SH-SY5Y (cell line): ENCODE data around the gene CEP85.

Experiments used
- GATA2 ChIP-seq: IDR thresholded peaks from 2 replicates; pipeline ENCODE4 v1.6.1; 2011; ENCODE audit warnings: mild to moderate bottlenecking, low read depth, low read length
- GATA3 ChIP-seq: IDR thresholded peaks from 2 replicates; pipeline ENCODE4 v1.6.1; 2011; ENCODE audit warnings: low read depth, mild to moderate bottlenecking, low read length, moderate library complexity

Gene CEP85

DNA sequence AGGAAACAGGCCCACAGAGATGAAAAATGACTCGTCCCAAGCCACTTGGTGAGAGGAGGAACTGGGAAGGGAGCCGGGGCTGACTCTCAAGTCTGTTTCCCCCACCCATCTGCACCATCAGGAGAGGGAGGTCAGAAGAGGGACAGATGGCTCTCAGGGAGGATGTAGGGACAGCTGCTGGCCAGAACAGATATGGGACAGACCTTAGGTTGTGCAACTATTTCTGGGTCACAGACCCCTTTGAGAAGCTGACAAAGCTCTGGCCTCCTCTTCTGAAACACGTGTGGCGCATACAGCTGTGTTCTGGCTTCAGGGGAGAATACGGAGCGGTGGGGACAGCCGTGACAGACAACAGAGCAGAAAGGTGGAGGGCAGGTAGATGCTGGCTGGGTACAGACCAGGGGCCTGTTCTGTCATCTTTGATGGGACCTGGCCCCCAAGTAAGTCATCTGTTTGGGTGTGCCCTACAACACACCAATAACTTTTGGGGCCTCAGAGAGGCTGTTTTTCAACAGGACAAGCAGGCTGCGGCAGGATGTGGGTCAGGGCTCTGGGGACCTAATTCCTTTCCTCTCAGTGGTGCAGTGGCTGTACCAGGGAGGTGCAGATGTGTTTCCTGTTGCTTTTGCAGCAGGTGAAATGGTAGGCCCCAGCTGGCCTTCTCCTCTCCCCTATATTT lies 53.2 kb downstream of the CEP85 start:
- no peak for TF ChIP-seq GATA3
- no peak for TF ChIP-seq GATA2

DNA sequence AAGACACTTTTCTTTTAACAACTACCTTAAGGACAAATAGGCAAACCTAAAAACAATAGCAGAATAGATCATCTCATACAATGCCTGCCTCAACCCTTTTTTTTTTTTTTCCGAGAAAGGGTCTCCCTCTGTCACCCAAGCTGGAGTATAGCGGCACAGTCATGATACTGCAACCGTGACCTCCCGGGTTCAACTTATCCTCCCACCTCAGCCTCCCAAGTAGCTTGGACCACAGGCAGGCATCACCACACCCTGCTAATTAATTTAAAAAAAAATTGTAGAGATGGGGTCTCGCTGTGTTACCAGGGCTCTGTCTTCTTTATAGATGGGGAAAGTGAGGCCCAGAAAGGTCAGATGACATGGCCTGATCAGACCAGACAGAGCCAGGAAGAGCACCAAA lies 53.8 kb downstream of the CEP85 start:
- TF ChIP-seq GATA2 (no peak), GATA3 (no peak)

DNA sequence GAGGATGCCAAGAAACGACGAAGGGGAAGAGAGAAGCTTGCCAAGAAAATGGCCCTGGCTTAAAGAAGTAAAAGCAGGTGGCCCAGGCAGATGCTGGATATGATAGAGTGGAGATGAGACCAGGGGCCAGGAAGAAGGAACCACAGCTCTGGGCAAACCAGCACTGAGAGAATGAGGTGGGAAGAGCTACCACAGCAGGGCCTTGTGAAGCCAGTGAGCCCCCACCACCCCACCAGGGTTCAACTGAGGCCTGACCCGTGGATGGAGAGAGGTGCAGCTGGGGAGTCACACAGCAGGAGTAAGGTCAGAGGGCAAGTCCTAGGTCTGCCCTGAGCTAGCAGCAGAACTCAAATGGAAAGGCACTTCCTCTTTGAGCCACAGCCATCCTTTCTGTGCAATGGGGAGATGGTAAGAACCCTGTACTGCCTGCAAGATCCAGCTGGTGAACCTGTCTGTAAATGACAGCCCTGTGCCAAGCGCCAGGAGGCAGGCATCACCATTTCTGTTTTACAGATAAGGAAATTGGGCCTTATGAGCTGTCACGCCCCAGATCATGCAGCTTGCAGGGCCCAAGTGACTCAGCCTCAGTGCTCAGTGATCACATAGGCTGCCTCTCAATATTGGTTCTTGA lies 54.4 kb downstream of the CEP85 start:
- TF ChIP-seq GATA2 (no peak), GATA3 (no peak)

DNA sequence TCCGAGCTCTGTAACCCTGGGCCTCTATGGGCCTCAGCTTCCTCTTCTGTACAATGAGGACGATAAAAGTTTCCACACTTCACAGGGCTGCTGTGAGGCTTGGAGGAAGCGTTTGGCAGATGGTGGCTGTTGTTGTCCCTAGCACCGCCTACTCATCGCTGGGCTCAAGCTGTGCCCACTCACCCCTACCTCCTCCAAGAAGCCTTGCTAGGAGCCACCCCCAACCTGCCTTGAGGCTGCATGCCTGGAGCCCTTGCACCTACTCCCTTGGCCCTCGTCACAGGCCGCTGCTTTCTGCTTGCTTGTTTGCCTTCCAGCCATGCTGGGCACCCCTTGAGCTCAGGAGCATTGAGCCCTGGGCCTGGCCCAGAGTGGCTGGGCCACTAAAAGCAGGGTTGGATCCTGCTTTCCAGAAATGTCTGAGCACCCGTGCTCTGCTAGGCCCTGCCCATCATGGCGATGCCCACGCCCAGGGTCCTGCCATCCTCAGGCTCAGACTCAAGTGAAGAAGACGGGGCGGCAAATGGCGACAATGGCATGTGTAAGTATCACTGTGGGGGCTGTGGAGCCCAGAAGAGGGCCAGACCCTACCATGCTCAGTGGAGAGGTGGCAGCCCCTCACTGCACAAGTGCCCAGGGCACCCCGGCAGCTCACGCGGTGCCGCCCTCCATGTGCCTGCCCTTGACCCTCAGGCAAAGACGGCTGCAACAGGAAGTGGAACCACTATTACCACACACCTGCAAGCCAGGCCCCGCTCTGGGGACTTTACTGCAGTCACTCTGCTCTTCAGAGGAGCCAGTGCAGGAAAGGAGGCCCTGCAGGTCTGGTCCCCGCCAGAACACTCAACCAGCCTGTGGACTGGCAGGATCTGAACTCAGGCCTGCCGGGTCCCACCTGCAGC lies 55.4 kb downstream of the CEP85 start:
- TF ChIP-seq GATA3 (no peak), GATA2 (no peak)

DNA sequence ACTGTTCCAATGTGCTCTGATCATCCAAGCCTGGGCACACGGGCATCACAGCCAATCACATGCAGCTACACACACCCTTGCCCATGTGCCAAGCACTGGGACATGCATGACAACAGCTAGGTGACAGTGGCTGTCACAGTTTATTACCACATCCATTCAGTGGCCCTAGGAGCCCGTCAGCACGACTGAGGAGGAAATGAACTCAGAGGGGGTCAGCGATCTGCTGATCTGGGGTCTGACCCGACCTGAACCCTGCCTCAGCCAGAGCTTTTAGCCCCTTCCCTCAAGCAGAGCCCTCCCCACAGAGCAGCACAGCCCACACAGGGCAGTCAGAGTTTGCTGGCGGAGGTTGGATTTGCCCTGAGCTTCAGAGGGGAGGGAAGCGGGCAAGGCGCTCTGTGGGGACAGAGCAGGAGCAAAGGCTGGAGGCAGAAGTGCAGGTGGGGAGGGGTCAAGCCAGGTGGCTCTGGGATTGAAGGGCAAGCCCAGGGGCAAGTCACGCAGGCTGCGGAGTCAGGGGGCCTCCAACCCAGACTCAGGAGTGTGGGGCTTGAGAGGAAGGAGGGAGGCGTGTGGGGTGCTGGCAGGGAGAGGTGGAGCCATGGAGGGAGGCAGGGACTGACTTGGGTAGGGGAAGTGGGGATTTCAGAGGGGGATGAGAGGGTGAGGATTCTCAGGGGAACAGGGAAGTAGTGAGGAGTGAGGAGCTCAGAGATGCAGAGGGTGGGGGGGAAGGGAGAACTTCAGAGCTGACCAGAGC lies 56.3 kb downstream of the CEP85 start:
- TF ChIP-seq GATA2, result no peak

DNA sequence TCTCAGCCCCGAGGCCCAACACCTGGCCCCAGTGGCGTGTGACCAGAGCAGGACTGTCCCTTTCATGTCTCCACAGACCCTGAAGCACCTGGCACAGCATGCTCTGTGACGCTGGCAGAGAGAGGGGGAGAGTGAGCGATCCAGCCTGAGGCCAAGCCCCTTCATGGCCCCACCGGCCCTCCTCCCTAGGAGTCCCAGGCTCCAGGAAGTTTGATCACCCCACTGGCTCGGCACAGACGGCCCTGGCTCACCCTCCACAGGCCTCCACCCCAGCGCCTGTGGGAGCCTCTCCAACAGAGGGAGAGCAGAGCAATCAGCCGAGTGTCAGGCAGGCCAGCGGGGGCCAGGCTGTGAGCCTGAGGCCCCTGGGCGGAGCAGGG lies 56.9 kb downstream of the CEP85 start:
- TF ChIP-seq GATA2 (no peak), GATA3 (no peak)

DNA sequence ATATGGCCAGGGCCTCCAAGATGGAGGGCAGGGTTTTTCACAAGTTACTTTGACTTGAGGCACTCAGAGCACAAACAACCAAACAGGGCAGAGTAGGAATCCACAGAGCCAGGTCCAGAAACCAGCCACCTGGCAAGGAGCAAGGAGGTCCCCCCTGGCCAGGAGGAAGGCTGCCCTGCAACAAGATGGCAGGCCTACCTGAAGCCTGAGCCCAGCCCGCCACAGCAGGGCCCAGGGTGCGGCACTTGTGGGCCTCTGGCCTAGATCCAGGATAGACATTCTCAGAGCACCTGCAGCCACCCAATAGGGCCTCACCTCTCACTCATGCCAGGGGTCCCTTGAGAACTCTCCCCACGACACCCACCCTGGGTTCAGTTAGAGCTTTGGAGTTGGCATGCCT lies 57.4 kb downstream of the CEP85 start:
- TF ChIP-seq GATA3, result no peak
- no peak for TF ChIP-seq GATA2

DNA sequence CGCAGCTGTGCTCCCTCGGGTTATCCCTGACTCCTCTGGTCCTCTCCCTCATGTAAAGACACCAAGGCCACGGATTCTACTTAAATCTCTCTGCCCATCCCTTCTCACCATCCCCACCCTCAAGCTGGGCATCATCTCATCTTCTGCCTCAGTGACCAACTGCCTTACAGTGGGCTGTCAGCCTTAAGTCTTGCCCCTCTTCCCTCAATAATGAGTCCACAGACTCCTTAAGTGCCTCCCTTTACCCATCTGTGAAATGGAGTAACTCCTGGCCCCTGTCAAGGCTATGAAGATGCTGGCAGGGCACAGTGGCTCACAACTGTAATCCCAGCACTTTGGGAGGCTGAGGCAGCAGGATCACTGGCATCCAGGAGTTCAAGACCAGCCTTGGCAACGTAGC lies 57.9 kb downstream of the CEP85 start:
- no peak for TF ChIP-seq GATA2

DNA sequence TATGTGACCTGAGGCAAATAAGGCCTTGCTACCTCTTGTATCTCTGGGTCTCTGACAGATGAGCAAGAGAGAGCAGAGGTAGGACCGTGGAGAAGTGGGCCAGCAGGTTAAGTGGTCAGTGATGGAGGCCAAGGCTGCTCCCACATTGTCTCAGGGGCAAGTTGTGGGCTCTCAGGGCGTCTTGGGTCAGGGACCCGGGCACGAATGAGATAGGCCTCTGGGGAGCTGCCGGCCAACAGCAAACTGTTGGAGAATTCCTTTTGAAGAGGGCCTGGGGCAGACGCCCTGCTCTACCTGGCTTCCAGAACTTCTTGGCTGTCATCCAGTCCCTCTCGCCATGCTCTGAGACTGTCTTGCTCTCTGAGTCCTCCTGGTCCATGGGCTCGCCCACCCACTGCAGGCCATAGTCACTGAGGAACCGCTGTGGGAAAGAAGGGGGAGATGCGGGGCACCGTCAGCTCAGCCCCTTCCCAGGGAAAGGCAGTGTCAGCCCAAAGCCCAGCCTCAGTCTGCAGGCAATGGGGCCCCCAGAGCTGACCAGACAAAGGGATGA lies 60.0 kb downstream of the CEP85 start:
- TF ChIP-seq GATA2 (no peak), GATA3 (no peak)

DNA sequence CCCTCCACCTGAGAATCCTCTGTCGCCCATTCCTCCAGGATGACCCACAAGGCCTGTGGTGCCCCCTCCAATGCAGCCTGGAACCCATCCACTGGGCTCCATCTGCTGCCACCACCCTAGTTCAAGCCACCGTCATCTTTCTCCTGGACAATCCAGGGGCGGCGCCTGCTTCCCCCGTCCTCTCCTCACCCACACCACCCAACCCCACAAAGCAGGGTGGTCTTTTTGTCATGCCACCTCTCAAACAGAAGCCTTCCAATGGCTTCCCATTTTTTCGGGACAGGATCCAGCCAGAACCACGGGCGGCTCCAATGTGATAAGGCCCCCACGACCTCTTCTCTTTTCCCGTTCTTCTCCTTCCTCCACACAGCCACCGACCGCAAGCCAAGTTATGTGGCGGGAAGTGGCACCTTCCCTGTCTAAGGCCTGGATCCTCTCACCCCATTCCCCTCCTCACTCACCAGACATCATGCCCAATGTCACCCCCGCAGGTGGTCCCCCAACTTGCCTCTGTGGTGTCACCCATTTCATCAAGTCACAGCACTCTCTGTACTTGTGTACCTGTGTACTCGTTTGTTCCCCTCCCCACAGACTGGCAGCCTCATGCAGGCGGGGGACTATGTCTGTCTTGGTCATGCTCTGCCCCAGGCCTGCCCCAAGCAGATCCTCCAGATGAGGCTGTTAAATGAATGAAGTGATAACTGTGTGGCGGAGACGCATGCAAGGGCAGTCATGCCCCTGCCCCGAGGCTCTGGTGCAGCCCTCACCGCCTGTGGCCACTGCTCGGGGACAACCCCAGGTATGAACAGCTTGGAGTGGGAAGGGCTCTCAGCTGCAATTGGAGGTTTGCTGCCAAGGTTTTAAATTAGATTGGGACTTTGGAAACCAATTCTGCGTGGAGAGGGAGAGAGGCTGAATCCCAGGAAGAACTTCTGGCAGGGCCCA lies 61.5 kb downstream of the CEP85 start:
- TF ChIP-seq GATA2 (no peak), GATA3 (no peak)

DNA sequence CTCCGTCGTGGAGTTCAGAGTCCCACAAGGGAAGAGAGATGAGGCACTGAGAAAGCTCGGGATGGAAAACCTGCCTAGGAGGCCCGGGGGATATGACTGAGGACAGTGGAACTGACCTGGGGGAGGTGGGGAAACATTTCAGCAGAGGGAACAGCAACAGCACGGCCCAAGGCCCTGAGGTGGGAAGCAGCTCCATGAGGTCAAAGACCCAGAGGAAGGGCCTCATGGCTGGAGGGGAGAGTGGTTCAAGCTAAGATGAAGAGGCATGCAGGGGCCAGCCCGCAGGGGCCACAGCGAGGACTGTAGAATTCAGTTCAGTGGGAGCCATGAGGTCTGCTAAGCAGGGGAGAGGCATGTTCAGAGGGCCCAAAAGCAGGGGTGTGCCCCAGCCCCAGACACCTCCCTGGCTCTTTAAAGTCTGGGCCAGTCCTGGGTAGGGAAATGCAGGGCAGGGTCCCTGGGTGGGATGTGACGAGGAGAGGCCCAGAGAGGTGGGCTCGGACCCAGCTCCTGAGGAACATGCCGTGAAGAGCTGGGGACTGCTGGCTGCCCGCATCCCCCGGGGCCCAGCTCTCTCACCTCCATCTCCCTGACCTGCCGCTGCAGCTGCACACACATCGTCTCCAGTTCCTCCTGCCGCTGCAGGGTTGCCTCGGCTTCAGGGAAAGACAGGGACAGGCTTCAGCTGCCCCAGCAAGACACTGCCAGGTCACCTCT lies 62.5 kb downstream of the CEP85 start:
- TF ChIP-seq GATA3 (no peak), GATA2 (no peak)

DNA sequence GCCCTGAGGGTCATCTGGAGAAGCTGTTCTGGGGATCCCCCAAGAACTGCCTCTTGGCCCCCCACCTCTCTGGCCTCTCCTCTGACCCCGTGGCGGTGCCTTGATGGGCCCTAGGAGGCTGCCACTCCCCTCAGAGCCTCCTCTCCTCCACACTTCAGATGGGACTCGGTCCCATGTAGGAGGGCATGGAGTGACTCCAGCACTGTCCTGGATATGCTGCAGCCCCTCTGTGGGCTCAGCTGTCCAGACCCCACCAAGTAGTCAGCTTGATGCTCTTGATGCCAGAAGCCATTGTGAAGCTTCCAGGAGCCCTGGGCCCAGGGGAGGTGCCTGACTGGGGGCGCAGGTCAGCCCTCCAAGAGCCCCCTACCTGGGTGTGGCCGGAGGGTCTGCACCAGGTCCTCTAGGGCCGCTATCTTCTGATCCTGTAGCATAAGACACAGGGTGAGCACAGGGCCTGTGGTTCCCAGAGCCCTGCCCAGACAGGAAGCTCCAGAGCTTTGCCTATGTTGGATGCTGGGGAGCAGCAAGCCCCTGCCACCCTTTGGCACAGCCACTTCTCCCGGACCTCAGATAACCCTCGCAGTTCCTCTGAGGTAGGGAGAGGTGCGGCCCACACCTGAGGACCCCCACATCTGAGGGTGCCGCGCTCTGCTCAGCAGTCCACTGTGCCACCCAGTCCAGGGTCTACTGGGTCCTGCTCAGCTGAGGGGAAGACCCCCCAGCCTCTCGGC lies 63.2 kb downstream of the CEP85 start:
- TF ChIP-seq GATA3 (no peak), GATA2 (no peak)
